Endothelial cell of umbilical vein (primary cell): ENCODE results near the gene KCNK2.

Experiments
- CTCF ChIP-seq, 2 donors: IDR thresholded peaks; 1 replicate in 1 of 2; 2 replicates in 1 of 2; pipeline ENCODE4 v1.5.1; 2011; ENCODE audit warnings: low read length in 2 of 2, mild to moderate bottlenecking in 2 of 2, moderate library complexity in 2 of 2, control low read depth in 1 of 2, inconsistent platforms in 1 of 2, low read depth in 1 of 2; ENCODE audit not compliant: insufficient read depth in 1 of 2; ENCODE audit errors: extremely low read depth in 1 of 2
- EZH2 ChIP-seq: IDR thresholded peaks from 2 replicates; pipeline ENCODE4 v1.6.1; 2012; ENCODE audit warnings: borderline replicate concordance, low read depth, mild to moderate bottlenecking, moderate library complexity, low read length, inconsistent platforms; ENCODE audit not compliant: severe bottlenecking

- TF ChIP-seq CTCF (IDR thresholded peaks at IDR 0.05; ENCODE audit: extremely low read depth in 1 of 2, insufficient read depth in 1 of 2, low read depth in 1 of 2, low read length in 2 of 2) (no peak), EZH2 (no peak)
Measured at GRCh38 chr1:215056584-215056983, 26.0 kb upstream of the KCNK2 start.
